Erythroblast (primary cell): ENCODE measurements around the gene DAB2IP.

Experiments
- GATA1 ChIP-seq: IDR thresholded peaks from 2 replicates; pipeline ENCODE4 v1.6.1; 2011; ENCODE audit warnings: low read depth, mild to moderate bottlenecking, control low read depth, low read length, moderate library complexity
- POLR2A ChIP-seq: IDR thresholded peaks from 2 replicates; pipeline ENCODE4 v1.6.1; 2011; ENCODE audit warnings: mild to moderate bottlenecking, low read length

DNA sequence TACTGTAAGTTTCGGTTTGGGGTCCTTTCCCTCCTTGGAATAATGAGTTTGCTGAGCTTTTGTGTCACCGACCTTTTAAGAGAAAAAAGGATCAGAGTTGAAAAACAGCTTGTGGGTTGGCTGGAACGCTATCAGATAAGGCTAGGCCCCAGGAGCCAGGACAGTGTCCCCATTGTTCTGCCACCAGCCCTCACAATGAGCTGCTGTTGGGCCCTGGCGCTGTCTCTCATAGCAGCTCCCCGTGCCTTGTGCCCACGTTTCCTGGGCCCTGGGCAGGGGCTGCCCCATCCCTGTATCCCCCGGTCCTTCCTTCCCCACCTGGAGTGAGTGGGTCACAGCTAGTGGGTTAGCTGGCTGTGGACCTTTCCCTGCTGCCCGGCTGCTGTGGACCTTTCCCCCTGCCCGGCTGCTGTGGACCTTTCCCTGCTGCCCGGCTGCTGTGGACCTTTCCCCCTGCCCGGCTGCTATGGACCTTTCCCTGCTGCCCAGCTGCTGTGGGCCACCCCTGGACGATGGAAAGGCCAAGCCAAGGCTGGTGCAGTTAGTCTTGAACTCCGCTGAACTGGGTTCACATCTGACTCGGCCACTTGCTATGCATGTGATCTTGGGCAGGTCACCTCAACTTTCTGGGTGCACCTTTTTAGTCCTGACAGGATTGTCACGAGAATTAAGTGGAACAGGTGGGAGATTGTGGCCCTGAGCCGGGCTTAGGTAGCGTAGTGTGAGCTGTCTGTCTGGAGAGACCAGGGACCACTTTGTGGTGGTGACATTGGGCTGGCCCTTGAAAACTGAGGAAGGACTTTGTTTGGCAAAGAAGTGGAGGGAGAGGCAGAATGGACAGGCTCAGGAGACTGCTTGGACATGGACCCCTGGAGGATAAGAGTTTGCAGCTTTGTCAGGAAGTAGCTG, 99.5 kb downstream of the DAB2IP start:
- TF ChIP-seq POLR2A (no peak), GATA1 (no peak)
